Astrocyte of the cerebellum (primary cell): ENCODE data around the gene FAM83E.
"Not testable (repeated sequence)": the region's sequence is repeated elsewhere in the genome, so short reads cannot be mapped to it uniquely, and the experiment has no call there.

Experiments used
- DNase-seq: peaks from one replicate; pipeline ENCODE4 v3.0.0-alpha.2; 2011; ENCODE audit warnings: low read depth
- H3K4me3 ChIP-seq: 2 replicates; pipeline ENCODE4 v1.5.1; 2011; ENCODE audit warnings: mild to moderate bottlenecking, low read depth, low read length, moderate library complexity
- in situ Hi-C: cut with HindIII; loops from 2 replicates; pipeline ENCODE4 v1.10.0; 2017; ENCODE audit warnings: low sequenced_read_pairs
- TF ChIP-seq, protein P1 (sequence below): IDR thresholded peaks from 2 replicates; pipeline ENCODE4 v1.5.1; 2012; ENCODE audit warnings: low read length, low read depth, moderate library complexity, mild to moderate bottlenecking; ENCODE audit errors: missing control alignments

Gene FAM83E

DNA sequence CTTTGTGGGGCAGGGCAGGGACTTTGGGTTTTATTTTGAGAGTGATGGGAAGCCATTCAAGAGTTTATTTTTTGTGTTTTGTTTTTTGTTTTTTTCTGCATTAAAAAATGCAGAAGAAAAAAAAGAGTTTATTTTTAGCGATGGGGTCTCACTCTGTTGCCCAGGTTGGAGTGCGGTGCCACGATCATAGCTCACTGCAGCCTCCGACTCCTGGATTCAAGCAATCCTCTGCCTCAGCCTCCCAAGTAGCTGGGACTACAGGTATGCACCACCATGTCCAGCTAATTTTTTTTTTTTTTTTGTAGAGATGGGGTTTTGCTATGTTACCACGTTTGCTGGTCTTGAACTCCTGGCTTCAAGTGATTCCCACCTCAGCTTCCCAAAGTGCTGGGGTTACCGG, 43.6 kb upstream of the FAM83E start:
- no peak for DNase-seq
- in situ Hi-C loops, result no loop called here
- H3K4me3 ChIP-seq, result no peak overlapping the region
- TF ChIP-seq, protein P1, sequence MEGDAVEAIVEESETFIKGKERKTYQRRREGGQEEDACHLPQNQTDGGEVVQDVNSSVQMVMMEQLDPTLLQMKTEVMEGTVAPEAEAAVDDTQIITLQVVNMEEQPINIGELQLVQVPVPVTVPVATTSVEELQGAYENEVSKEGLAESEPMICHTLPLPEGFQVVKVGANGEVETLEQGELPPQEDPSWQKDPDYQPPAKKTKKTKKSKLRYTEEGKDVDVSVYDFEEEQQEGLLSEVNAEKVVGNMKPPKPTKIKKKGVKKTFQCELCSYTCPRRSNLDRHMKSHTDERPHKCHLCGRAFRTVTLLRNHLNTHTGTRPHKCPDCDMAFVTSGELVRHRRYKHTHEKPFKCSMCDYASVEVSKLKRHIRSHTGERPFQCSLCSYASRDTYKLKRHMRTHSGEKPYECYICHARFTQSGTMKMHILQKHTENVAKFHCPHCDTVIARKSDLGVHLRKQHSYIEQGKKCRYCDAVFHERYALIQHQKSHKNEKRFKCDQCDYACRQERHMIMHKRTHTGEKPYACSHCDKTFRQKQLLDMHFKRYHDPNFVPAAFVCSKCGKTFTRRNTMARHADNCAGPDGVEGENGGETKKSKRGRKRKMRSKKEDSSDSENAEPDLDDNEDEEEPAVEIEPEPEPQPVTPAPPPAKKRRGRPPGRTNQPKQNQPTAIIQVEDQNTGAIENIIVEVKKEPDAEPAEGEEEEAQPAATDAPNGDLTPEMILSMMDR, result no peak

DNA sequence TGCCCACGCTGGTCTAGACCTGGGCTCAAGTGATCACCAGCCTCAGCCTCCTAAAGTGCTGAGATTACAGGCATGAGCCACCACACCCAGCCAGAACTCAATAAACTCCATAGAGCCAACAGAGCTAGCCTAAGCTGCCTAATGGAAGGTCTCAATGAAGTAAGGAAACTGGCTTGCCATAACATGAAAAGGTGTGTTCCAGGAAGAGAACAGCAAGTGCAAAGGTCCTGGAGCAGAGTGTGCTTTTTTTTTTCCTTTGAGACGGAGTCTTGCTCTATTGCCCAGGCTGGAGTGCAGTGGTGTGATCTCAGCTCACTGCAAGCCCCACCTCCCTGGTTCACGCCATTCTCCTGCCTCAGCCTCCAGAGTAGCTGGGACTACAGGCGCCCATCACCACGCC, 43.0 kb upstream of the FAM83E start:
- H3K4me3 ChIP-seq, DNase-seq, in situ Hi-C loops: not testable (repeated sequence)

DNA sequence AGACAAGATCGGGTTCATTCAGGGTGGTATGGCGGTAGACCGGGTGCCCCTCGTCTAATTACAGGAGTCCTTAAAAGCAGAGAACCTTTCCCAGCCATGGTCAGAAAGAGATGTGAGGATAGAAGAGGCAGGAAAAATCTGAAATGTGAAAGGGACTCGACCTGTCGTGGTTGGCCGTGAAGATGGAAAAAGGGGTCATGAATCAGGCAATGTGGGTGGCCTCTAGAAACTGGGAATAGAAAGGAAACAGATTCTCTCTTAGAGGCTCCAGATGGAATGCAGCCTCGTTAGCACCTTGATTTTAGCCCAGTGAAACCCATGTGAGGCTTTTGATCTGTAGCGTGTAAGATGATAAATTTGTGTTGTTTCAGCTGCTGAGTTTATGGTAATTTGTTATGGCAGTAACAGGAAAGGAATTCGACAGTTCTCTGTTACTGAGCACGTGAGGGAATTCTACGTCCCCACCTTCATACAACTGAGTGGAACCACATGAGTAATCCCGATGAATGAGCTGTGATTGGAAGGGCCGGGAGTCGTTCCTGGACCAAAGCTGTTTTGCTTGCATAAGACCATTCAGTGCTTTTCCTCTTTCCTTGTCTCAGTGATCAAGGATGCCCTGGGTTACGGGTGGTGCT, 42.1 kb upstream of the FAM83E start:
- in situ Hi-C loops, result no loop called here
- DNase-seq, result peak; percentile 80
- no peak overlapping the region for H3K4me3 ChIP-seq
- TF ChIP-seq, protein P1, result no peak

DNA sequence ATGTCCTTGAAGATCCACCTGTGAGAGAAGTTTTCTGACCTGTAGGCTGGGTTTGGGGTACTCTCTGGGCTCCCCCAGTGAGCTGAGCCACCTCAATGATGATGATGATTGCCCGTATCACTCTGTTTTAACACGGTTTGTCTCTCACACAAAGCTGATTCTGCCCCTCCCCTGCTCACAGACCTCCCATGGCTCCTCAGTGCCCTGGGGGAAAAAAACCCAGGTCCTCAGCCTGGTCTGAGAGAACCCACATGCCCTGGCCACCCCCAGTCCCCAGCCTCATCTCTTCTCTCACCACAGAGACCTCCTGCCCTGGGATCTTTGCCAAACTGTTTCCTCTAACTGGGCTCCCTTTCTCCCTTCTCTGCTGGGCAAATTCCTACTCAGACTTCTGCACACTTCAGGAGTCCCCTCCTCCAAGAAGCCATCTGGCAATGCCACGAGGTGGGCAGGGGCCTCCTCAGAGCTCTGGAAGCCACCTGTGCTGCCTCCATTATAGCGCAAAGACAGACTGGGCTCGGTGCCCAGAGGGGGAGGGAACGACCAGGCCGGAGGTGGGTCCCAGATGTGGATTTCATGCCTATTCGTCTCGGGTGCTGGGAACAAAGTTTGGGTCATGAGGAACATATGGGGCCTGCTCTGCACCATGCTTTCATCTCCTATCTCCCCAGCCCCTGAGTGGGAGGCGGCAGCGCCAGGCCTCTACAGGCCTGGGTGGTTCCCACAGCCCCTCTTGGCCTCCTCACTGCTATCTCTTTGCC, 39.6 kb upstream of the FAM83E start:
- H3K4me3 ChIP-seq, result no peak overlapping the region
- in situ Hi-C loops, result no loop called here
- no peak for DNase-seq
- TF ChIP-seq, protein P1, result no peak

DNA sequence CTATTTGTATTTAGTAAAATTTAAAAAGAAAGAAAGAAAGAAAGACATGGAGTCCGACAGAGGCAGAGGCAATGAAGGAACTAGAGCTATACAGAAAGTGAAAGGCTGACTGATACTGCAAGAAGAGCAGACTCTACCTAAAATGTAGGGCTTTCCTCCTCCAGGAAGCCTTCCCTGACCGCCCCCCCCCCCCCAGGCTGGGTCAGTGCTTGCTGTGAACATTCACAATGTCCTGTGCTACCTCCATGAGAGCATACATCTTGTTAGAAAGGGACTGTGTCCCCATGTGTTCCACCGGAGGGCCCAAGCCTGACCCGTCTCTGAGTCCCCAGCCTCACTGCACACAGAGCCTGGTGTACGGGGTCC, 36.8 kb upstream of the FAM83E start:
- TF ChIP-seq, protein P1, result no peak
- no peak overlapping the region for H3K4me3 ChIP-seq
- in situ Hi-C loops, result no loop called here
- DNase-seq, result no peak

DNA sequence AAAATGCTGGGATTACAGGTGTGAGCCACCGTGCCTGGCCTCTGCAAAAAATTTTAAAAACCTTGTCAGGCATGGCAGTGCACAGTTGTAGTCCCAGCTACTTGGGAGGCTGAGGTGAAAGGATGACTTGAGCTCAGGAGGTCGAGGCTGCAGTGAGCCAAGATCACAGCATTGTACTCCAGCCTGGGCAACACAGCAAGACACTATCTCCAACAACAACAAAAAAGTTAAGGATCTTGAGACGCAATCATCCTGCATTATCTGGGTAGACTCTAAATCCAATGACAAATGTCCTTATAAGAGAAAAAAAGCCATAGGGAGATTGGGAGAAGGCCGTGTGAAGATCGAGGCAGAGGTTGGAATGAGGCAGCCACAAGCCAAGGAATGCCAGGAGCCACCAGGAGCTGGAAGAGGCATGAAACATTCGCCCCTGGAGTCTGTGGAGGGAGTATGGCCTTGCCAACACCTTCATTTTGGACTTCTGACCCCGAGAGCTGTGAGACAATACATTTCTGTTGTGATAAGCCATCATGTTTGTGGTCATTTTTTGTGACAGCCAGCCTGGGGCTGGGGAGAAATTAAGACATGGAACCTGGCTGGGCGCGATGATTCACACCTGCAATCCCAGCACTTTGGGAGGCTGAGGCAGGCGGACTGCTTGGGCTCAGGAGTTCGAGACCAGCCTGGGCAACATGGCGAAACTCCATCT, 36.3 kb upstream of the FAM83E start:
- no peak for DNase-seq
- TF ChIP-seq, protein P1, result no peak
- no peak overlapping the region for H3K4me3 ChIP-seq
- in situ Hi-C loops, result no loop called here

DNA sequence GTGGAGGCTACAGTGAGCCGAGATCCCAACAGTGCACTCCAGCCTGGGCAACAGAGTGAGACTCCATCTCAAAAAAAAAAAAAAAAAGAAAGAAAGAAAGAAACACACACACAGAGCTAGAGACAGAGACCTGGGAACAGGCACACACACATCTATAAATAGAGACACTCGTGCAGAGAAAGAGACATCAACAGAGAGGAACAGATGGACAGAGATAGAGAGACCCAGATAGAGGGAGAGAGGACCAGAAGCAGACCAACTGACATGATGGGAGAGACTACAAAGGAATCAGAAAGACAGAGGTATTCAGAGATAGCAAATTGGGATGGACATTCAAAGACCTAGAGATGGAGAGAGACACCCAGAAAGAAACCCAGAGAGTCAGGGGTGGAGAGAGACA, 33.3 kb upstream of the FAM83E start:
- TF ChIP-seq, protein P1, result no peak
- in situ Hi-C loops, result no loop called here
- no peak for DNase-seq

More for the DNA sequence above, 33.3 kb upstream of the FAM83E start:
- H3K4me3 ChIP-seq, result no peak overlapping the region
